Measurements from ENCODE around the gene CCDC179.

The CCDC179 gene

GRCh38 chr11:22802861-22803260 lies 57.4 kb downstream of the CCDC179 start:
- Histone ChIP-seq H3K79me2 (ENCODE audit: insufficient read depth, low read depth) (no peaks in the 10 kb centered on the region), H3K27me3 (ENCODE audit: insufficient read depth, low read depth) (no peaks in the 10 kb centered on the region), H4K20me1 (ENCODE audit: insufficient read depth) (no peaks in the 10 kb centered on the region), H3K4me3 (IDR thresholded peaks at IDR 0.05; ENCODE audit: insufficient read depth, low read depth, low read length) (no peak overlapping the region), H3K4me1 (ENCODE audit: low read depth, poor library complexity, severe bottlenecking) (peaks cover 9% of the 10 kb centered on the region), H3K9ac (no peak overlapping the region), H2AFZ (ENCODE audit: low read depth) (no peak overlapping the region), H3K4me2 (no peak overlapping the region), H3K36me3 (ENCODE audit: insufficient read depth) (no peaks in the 10 kb centered on the region), H3K27ac (no peak overlapping the region)
- TF ChIP-seq, protein P1, sequence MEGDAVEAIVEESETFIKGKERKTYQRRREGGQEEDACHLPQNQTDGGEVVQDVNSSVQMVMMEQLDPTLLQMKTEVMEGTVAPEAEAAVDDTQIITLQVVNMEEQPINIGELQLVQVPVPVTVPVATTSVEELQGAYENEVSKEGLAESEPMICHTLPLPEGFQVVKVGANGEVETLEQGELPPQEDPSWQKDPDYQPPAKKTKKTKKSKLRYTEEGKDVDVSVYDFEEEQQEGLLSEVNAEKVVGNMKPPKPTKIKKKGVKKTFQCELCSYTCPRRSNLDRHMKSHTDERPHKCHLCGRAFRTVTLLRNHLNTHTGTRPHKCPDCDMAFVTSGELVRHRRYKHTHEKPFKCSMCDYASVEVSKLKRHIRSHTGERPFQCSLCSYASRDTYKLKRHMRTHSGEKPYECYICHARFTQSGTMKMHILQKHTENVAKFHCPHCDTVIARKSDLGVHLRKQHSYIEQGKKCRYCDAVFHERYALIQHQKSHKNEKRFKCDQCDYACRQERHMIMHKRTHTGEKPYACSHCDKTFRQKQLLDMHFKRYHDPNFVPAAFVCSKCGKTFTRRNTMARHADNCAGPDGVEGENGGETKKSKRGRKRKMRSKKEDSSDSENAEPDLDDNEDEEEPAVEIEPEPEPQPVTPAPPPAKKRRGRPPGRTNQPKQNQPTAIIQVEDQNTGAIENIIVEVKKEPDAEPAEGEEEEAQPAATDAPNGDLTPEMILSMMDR (conservative IDR thresholded peaks at IDR 0.05; ENCODE audit: low read depth, low read length), result no peak

DNA sequence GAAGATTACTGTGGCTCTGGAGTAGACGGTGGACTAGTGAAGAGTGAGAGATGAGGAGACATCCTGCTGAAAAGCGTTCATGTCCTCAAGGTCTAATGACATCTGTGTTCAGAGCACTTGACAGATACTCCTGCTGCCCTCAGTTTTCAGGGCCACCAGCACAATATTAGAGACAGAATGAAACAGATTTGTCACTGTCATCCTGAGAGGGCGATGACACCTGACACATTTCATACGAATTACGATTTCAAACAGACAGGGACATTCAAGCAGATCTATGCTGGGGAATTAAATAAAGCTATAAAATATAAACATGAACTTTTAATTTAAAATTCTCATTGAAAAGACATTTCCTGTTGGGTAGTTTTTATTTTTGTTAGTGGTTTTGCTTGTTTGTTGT lies 59.8 kb downstream of the CCDC179 start:
- H3K27ac ChIP-seq, result no peak overlapping the region
- no peak overlapping the region for H2AFZ ChIP-seq (ENCODE audit: low read depth)
- no peaks in the 10 kb centered on the region for H3K36me3 ChIP-seq (ENCODE audit: insufficient read depth)
- H3K4me3 ChIP-seq (IDR thresholded peaks at IDR 0.05; ENCODE audit: insufficient read depth, low read depth, low read length), result no peak overlapping the region
- no peaks in the 10 kb centered on the region for H3K4me1 ChIP-seq (ENCODE audit: low read depth, poor library complexity, severe bottlenecking)
- no peak overlapping the region for H3K4me2 ChIP-seq
- H4K20me1 ChIP-seq (ENCODE audit: insufficient read depth), result no peaks in the 10 kb centered on the region
- no peak overlapping the region for H3K9ac ChIP-seq
- no peaks in the 10 kb centered on the region for H3K27me3 ChIP-seq (ENCODE audit: insufficient read depth, low read depth)
- TF ChIP-seq, protein P1 (conservative IDR thresholded peaks at IDR 0.05; ENCODE audit: low read depth, low read length), result no peak
- H3K79me2 ChIP-seq (ENCODE audit: insufficient read depth, low read depth), result no peaks in the 10 kb centered on the region

DNA sequence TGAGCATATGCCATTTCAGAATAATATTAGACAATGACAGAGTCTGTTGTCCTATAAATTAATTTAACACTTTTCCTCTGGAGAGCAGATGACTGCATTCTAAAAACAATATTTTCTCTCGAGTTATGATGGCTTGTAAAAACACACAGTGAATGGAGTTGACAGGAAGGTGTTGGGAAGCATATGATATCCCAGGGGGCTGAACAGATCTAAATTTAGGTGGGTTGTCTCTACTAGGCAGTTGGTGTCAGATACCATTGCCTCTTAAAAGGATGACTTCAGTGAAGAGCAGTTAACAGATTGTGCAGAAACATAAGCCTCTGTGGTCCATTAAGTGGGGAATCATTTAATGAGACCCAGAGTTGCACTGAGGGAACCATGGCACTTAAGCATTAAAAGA lies 61.4 kb downstream of the CCDC179 start:
- no peaks in the 10 kb centered on the region for H4K20me1 ChIP-seq (ENCODE audit: insufficient read depth)
- no peaks in the 10 kb centered on the region for H3K79me2 ChIP-seq (ENCODE audit: insufficient read depth, low read depth)
- H3K27ac ChIP-seq, result no peak overlapping the region
- no peaks in the 10 kb centered on the region for H3K4me1 ChIP-seq (ENCODE audit: low read depth, poor library complexity, severe bottlenecking)
- no peaks in the 10 kb centered on the region for H3K36me3 ChIP-seq (ENCODE audit: insufficient read depth)
- H3K4me2 ChIP-seq, result no peak overlapping the region
- no peak overlapping the region for H3K9ac ChIP-seq
- no peak overlapping the region for H2AFZ ChIP-seq (ENCODE audit: low read depth)
- TF ChIP-seq, protein P1 (conservative IDR thresholded peaks at IDR 0.05; ENCODE audit: low read depth, low read length), result no peak
- no peaks in the 10 kb centered on the region for H3K27me3 ChIP-seq (ENCODE audit: insufficient read depth, low read depth)
- no peak overlapping the region for H3K4me3 ChIP-seq (IDR thresholded peaks at IDR 0.05; ENCODE audit: insufficient read depth, low read depth, low read length)

GRCh38 chr11:22797047-22797446 lies 63.2 kb downstream of the CCDC179 start:
- Histone ChIP-seq H4K20me1 (ENCODE audit: insufficient read depth) (no peaks in the 10 kb centered on the region), H3K36me3 (ENCODE audit: insufficient read depth) (no peaks in the 10 kb centered on the region), H2AFZ (ENCODE audit: low read depth) (no peak overlapping the region), H3K27me3 (ENCODE audit: insufficient read depth, low read depth) (no peaks in the 10 kb centered on the region), H3K79me2 (ENCODE audit: insufficient read depth, low read depth) (no peaks in the 10 kb centered on the region), H3K4me2 (no peak overlapping the region), H3K9ac (no peak overlapping the region), H3K4me1 (ENCODE audit: low read depth, poor library complexity, severe bottlenecking) (no peaks in the 10 kb centered on the region), H3K4me3 (IDR thresholded peaks at IDR 0.05; ENCODE audit: insufficient read depth, low read depth, low read length) (no peak overlapping the region), H3K27ac (no peak overlapping the region)
- TF ChIP-seq, protein P1 (conservative IDR thresholded peaks at IDR 0.05; ENCODE audit: low read depth, low read length), result no peak

Data from KMS-11 (cell line).